T47D (cell line): ENCODE results near the gene CLIP3.
"Not testable (repeated sequence)": the region's sequence is repeated elsewhere in the genome, so short reads cannot be mapped to it uniquely, and the experiment has no call there.

Source experiments
- DNase-seq, 2 experiments: peaks; one replicate each; pipeline versions ENCODE4 v3.0.0 to v3.0.0-alpha.2; 2011 to 2012; ENCODE audit warnings: low read depth in 1 of 2, low spot score in 1 of 2
- JUND ChIP-seq: IDR thresholded peaks from 2 replicates; pipeline ENCODE4 v1.6.1; 2012; ENCODE audit warnings: low read depth
- in situ Hi-C: cut with HindIII; loops from 2 replicates; pipeline ENCODE4 v1.10.0; 2016; ENCODE audit warnings: low sequenced_read_pairs, low pct_unique_long_range_greater_than_20kb

CLIP3 gene, protein sequence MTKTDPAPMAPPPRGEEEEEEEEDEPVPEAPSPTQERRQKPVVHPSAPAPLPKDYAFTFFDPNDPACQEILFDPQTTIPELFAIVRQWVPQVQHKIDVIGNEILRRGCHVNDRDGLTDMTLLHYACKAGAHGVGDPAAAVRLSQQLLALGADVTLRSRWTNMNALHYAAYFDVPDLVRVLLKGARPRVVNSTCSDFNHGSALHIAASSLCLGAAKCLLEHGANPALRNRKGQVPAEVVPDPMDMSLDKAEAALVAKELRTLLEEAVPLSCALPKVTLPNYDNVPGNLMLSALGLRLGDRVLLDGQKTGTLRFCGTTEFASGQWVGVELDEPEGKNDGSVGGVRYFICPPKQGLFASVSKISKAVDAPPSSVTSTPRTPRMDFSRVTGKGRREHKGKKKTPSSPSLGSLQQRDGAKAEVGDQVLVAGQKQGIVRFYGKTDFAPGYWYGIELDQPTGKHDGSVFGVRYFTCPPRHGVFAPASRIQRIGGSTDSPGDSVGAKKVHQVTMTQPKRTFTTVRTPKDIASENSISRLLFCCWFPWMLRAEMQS

GRCh38 chr19:36032251-36033104 lies at the start of gene CLIP3:
CLIP3 (minus strand) TSS chr19:36032873; CDS start chr19:36032357, 516 bp downstream.
- no peak for DNase-seq
- in situ Hi-C loops = no loop called here
- TF ChIP-seq JUND = no peak

- in situ Hi-C loops = no loop called here
- no peak for DNase-seq
- TF ChIP-seq JUND = no peak
These were observed 49.2 kb upstream of the CLIP3 start for GRCh38 chr19:36081894-36082293.

DNA sequence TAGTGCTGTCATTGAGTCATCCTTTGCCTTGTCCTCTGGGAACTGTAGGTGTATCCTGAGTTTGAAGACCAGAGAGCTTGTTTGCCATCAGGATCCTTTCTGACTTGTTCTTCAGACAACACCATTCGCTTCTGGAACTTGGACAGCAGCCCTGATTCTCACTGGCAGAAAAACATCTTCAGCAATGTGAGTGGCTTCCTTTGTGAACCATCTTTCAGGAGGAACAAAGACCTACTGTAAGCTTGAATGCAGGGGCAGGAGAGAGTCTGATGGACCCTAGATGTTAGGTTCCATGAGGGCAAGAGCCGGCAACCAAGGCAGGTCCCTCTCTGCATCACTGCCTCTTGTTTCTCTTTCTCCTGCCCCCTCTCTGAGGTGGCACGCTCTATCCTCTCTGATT lies 48.7 kb upstream of the CLIP3 start:
- TF ChIP-seq JUND = no peak
- DNase-seq = no peak
- in situ Hi-C loops = no loop called here

DNA sequence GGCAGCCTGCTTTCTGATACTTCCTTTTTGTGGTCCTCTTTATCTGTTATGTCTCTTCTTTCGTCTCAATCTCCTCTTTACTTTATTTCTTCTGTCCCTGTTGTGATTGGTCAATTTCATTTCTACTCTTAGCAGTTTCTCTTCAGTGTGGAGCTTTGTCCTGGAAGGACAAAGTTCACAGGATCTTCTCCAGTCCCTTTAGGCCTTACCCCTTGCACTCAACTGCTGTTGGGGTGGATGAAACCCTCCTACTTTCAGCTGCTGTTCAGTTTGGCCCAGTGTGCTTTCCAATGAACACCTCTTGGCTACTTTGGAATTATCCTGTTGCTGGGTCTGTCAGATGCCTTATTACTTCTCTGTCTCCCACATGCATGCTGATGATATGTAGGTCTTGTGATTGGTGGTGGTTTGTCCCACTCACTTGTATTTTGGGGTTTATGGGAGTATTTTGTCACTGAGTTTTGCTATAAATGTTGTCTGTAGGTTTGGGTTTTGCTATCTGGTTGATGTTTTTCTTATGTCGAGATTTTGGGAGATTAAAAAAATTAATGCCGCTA lies 46.8 kb upstream of the CLIP3 start:
- in situ Hi-C loops = no loop called here
- DNase-seq = no peak
- TF ChIP-seq JUND = no peak

GRCh38 chr19:36073121-36073876 lies 40.6 kb upstream of the CLIP3 start:
- TF ChIP-seq JUND = no peak
- DNase-seq = no peak
- in situ Hi-C loops = no loop called here

DNA sequence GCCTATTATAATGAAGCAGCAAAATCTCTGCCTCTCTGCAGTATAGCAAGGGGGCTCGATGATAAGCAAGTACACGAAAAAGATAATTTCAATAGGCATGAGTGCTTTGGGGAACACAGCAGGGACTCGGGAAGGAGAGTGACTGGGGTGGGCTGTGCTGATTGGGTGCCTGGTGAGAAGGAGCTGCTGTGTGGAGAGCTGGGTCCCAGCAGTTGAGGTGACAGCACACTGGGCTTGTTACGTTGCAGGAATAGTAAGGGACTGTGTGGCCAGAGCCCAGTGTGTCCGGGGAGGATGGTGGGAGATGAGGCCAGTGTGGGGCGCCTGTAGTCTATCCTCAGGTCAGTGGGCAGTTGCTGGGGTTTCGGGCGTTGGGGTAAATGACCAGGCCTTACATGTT lies 39.4 kb upstream of the CLIP3 start:
- TF ChIP-seq JUND = no peak

DNA sequence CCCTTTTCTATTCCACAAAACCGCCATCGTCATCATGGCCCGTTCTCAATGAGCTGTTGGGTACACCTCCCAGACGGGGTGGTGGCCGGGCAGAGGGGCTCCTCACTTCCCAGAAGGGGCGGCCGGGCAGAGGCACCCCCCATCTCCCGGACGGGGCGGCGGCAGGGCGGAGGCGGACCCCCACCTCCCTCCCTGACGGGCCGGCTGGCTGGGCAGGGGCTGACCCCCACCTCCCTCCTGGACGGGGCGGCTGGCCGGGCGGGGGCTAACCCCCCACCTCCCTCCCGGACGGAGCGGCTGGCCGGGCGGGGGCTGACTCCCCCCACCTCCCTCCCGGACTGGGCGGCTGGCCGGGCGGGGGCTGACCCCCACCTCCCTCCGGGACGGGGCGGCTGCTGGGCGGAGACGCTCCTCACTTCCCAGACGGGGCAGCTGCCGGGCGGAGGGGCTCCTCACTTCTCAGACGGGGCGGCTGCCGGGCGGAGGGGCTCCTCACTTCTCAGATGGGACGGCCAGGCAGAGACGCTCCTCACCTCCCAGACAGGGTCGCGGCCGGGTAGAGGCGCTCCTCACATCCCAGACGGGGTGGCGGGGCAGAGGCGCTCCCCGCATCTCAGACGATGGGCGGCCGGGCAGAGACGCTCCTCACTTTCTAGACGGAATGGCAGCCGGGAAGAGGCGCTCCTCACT lies 36.3 kb upstream of the CLIP3 start:
- in situ Hi-C loops = not testable (repeated sequence)

More for the DNA sequence above, 39.4 kb upstream of the CLIP3 start:
- in situ Hi-C loops = no loop called here
- DNase-seq = no peak

DNA sequence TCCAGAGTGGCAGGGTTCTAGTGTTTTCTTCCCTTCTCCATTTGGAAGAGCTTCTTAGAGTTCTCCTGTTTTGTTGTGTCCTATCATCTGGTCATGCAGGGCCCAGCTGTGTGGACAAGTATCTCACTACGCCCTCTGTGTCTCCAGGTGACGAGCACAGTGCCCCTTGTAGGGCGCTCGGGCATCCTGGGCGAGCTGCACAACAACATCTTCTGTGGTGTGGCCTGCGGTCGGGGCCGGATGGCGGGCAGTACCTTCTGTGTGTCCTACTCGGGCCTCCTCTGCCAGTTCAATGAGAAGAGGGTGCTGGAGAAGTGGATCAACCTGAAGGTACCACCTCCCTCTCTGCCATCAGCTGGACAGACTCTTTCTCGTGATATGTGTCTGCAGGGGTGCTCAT lies 35.0 kb upstream of the CLIP3 start:
- TF ChIP-seq JUND = no peak
- no peak for DNase-seq
- in situ Hi-C loops = no loop called here

More for the DNA sequence above, 36.3 kb upstream of the CLIP3 start:
- DNase-seq = not testable (repeated sequence)

GRCh38 chr19:36064826-36065225 lies 32.2 kb upstream of the CLIP3 start:
- in situ Hi-C loops = no loop called here
- TF ChIP-seq JUND = no peak
- DNase-seq = no peak

DNA sequence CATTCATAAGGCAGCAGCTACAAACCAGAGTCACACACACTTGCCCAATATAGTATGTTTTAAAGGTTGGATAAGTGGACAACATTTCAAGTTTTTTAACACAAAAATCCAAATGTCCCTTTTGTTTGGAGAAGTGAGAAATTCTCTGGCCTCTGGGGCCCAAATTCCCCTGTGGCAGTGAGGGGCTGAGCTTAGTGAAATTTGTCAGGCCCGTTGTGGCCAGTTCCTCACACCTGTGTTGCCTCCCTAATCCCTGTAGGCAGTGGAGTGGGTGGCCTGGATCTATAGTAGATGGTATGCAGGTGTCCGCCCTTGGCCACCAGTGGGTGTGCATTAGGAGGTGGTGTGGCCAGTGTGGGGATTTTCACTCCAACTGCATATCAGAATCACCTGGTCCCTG lies 28.7 kb upstream of the CLIP3 start:
- TF ChIP-seq JUND = no peak
- in situ Hi-C loops = no loop called here

GRCh38 chr19:36060430-36060829 lies 27.8 kb upstream of the CLIP3 start:
- DNase-seq = peak; percentile 8 to 28
- no peak for TF ChIP-seq JUND
- in situ Hi-C loops = no loop called here

More for the DNA sequence above, 28.7 kb upstream of the CLIP3 start:
- DNase-seq = no peak
